Measurements from ENCODE around the gene CAST. TPM values are rescaled to one million over a fixed set of nuclear protein-coding genes. Genes with fewer than 3 reads are reported as not detected.

CAST gene
- total and polyA plus RNA-seq, 2 donors (not counting 3 experiments of a cell fraction or from before 2014, with no cell fraction given) = 33.7 to 194 TPM

DNA sequence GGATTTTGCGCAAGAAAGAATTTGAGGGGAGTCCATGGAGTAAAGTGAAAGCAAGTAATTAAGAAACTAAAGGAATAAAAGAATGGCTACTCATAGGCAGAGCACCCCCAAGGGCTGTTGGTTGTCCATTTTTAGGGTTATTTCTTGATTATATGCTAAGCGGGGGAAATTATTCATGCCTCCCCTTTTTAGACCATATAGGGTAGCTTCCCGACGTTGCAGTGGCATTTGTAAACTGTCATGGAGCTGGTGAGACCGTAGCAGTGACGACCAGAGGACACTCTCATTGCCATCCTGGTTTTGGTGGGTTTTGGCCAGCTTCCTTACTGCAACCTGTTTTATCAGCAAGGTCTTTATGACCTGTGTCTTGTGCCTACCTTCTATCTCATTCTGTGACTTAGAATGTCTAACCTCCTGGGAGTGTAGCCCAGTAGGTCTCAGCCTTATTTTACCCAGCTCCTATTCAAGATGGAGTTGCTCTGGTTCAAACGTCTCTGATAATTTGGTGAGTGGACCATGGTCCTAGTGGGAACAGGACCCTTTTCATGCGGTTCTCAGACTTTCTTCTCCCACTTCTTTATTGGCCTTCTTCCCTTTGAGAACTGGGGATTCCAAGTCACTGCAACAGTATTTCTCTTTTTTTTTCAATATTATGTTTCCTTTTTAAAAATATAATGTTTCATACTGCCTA, 146.8 kb downstream of the CAST start:
- CTCF ChIA-PET = interaction anchor here (0.6 to 2.4 kb wide), 11 partner anchors 10 to 352 kb away, joined by 3 to 15 read pairs (median 4); partner anchors contain the start of gene ERAP2
- H3K9me3 ChIP-seq (replicated peaks; ENCODE audit: control insufficient read depth, insufficient read depth, low read length) = no peaks in the 10 kb centered on the region
- H3K27ac ChIP-seq (ENCODE audit: insufficient read depth, low read depth, low read length) = no peak overlapping the region
- peak overlapping the region; percentile 58 for H3K4me2 ChIP-seq (ENCODE audit: insufficient read depth, low read length)
- POLR2A ChIA-PET = interaction anchor here (0.7 to 0.8 kb wide), 3 partner anchors 50 to 88 kb away, joined by 3 to 7 read pairs (median 7); partner anchors contain the start of gene ERAP2
- intact Hi-C loops (cut with micrococcal nuclease) (loop anchor here (1.0 kb wide), 1 partner anchor 12 kb away; no protein-coding TSS in a partner anchor), dilution Hi-C loops (cut with MboI; ENCODE audit: extremely low pct_ligation_motif_present, low sequenced_read_pairs) (no loop called here)
- H2AFZ ChIP-seq (ENCODE audit: low read depth, low read length) = no peak overlapping the region
- BruUV-seq (replicated peaks) = no TSS peak
- no peaks in the 10 kb centered on the region for H3K9me1 ChIP-seq (replicated peaks; ENCODE audit: control insufficient read depth, extremely low read depth, insufficient read depth, low read length)
- H4K20me1 ChIP-seq (replicated peaks; ENCODE audit: control insufficient read depth, extremely low read depth, insufficient read depth, low read length) = no peaks in the 10 kb centered on the region
- DNase-seq (ENCODE audit: low read depth, low spot score) = no peak
- no peaks in the 10 kb centered on the region for H3K36me3 ChIP-seq (ENCODE audit: control insufficient read depth in 2 of 2, extremely low read depth in 1 of 2, insufficient read depth in 2 of 2, low read length in 2 of 2)
- H3K4me3 ChIP-seq (replicated peaks in 1 of 3; ENCODE audit: insufficient read depth in 1 of 3, low read depth in 1 of 3, low read length in 3 of 3) = no peak overlapping the region
- TF ChIP-seq GATA2 (IDR thresholded peaks at IDR 0.05; ENCODE audit: insufficient read depth, insufficient read length, low read depth, low read length) = no peak
- FAIRE-seq = peak; percentile 56
- H3K4me1 ChIP-seq (ENCODE audit: control insufficient read depth, extremely low read depth, insufficient read depth, low read length) = peaks cover 9% of the 10 kb centered on the region
- no peaks in the 10 kb centered on the region for H3K79me2 ChIP-seq (ENCODE audit: control insufficient read depth, insufficient read depth, low read length)
- H3K9ac ChIP-seq (replicated peaks; ENCODE audit: extremely low read depth, insufficient read depth, low read length) = no peak overlapping the region
- H3K27me3 ChIP-seq (ENCODE audit: control insufficient read depth in 2 of 2, insufficient read depth in 2 of 2, low read length in 2 of 2) = no peaks in the 10 kb centered on the region

DNA sequence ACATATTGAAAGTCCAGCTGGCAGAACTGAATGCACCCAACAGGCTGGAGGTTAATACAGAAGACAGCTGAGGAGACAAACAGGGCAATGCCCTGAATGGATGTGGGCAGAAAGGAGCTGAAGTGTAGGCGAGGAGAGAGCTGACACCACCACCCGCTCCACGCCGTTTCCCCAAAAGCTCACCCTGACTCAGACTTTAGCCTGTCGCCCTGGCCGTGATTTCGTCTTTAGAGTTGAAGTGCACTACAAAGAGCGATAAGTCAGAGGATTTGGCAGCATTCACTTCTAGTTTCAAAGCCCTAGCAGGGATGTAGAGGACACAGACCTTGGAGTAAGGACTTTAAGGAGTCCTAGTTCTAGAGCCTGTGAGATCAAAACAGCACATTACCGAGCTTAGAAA, 147.7 kb downstream of the CAST start:
- no TSS peak for BruUV-seq (replicated peaks)
- no peak overlapping the region for H3K9ac ChIP-seq (replicated peaks; ENCODE audit: extremely low read depth, insufficient read depth, low read length)
- no peaks in the 10 kb centered on the region for H4K20me1 ChIP-seq (replicated peaks; ENCODE audit: control insufficient read depth, extremely low read depth, insufficient read depth, low read length)
- TF ChIP-seq, protein P1, sequence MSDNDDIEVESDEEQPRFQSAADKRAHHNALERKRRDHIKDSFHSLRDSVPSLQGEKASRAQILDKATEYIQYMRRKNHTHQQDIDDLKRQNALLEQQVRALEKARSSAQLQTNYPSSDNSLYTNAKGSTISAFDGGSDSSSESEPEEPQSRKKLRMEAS (IDR thresholded peaks at IDR 0.05; ENCODE audit: insufficient read depth, insufficient read length) = no peak
- TF ChIP-seq JUN (IDR thresholded peaks at IDR 0.05; ENCODE audit: borderline replicate concordance, insufficient read depth, insufficient read length, low read depth) (no peak), POLR2A (IDR thresholded peaks at IDR 0.05; ENCODE audit: low read depth, low read length) (no peak), FOS (IDR thresholded peaks at IDR 0.05; ENCODE audit: borderline replicate concordance, insufficient read depth, low read length) (no peak), POLR2AphosphoS5 (IDR thresholded peaks at IDR 0.05; ENCODE audit: insufficient read depth, low read depth, low read length) (no peak), MYC (IDR thresholded peaks at IDR 0.05; ENCODE audit: low read depth, low read length) (no peak), EZH2 (IDR thresholded peaks at IDR 0.05; ENCODE audit: borderline replicate concordance, low read depth, low read length, severe bottlenecking) (no peak)
- TF ChIP-seq, protein P2, sequence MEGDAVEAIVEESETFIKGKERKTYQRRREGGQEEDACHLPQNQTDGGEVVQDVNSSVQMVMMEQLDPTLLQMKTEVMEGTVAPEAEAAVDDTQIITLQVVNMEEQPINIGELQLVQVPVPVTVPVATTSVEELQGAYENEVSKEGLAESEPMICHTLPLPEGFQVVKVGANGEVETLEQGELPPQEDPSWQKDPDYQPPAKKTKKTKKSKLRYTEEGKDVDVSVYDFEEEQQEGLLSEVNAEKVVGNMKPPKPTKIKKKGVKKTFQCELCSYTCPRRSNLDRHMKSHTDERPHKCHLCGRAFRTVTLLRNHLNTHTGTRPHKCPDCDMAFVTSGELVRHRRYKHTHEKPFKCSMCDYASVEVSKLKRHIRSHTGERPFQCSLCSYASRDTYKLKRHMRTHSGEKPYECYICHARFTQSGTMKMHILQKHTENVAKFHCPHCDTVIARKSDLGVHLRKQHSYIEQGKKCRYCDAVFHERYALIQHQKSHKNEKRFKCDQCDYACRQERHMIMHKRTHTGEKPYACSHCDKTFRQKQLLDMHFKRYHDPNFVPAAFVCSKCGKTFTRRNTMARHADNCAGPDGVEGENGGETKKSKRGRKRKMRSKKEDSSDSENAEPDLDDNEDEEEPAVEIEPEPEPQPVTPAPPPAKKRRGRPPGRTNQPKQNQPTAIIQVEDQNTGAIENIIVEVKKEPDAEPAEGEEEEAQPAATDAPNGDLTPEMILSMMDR (IDR thresholded peaks at IDR 0.05; ENCODE audit: extremely low read depth in 1 of 2, insufficient read depth in 1 of 2, low read depth in 1 of 2, low read length in 2 of 2) = no peak
- no peaks in the 10 kb centered on the region for H3K9me1 ChIP-seq (replicated peaks; ENCODE audit: control insufficient read depth, extremely low read depth, insufficient read depth, low read length)
- no peak overlapping the region for H3K4me2 ChIP-seq (ENCODE audit: insufficient read depth, low read length)
- intact Hi-C loops (cut with micrococcal nuclease) (no loop called here), dilution Hi-C loops (cut with MboI; ENCODE audit: extremely low pct_ligation_motif_present, low sequenced_read_pairs) (no loop called here)
- no peaks in the 10 kb centered on the region for H3K36me3 ChIP-seq (ENCODE audit: control insufficient read depth in 2 of 2, extremely low read depth in 1 of 2, insufficient read depth in 2 of 2, low read length in 2 of 2)
- ChIA-PET POLR2A (no interaction called here), CTCF (interaction anchor here (1.2 to 2.4 kb wide), 4 partner anchors 12 to 59 kb away, joined by 3 to 13 read pairs (median 5); no protein-coding TSS in a partner anchor)
- DNase-seq (ENCODE audit: low read depth, low spot score) (no peak), FAIRE-seq (no peak)
- H3K9me3 ChIP-seq (replicated peaks; ENCODE audit: control insufficient read depth, insufficient read depth, low read length) = no peaks in the 10 kb centered on the region
- peaks cover 9% of the 10 kb centered on the region for H3K4me1 ChIP-seq (ENCODE audit: control insufficient read depth, extremely low read depth, insufficient read depth, low read length)
- no peak overlapping the region for H2AFZ ChIP-seq (ENCODE audit: low read depth, low read length)
- no peaks in the 10 kb centered on the region for H3K27me3 ChIP-seq (ENCODE audit: control insufficient read depth in 2 of 2, insufficient read depth in 2 of 2, low read length in 2 of 2)
- no peak overlapping the region for H3K27ac ChIP-seq (ENCODE audit: insufficient read depth, low read depth, low read length)
- no peaks in the 10 kb centered on the region for H3K79me2 ChIP-seq (ENCODE audit: control insufficient read depth, insufficient read depth, low read length)
- no peak overlapping the region for H3K4me3 ChIP-seq (replicated peaks in 1 of 3; ENCODE audit: insufficient read depth in 1 of 3, low read depth in 1 of 3, low read length in 3 of 3)

All from endothelial cell of umbilical vein (primary cell).